K562 (cell line): ENCODE measurements around the gene CHERP. TPM values are rescaled to one million over a fixed set of nuclear protein-coding genes. Genes with fewer than 3 reads are reported as not detected.

Experiments used
- KDM4B ChIP-seq, 2 experiments: fragments of 450-650 bp in 1 of 2; sonication (generic) in 1 of 2; IDR thresholded peaks; 2 replicates each; pipeline ENCODE4 v1.6.1; 2016 to 2017; ENCODE audit warnings: borderline replicate concordance in 2 of 2, antibody characterized with exemption in 1 of 2, low read depth in 1 of 2, mild to moderate bottlenecking in 1 of 2
- ZNF407 ChIP-seq: fragments of 450-650 bp; IDR thresholded peaks from 2 replicates; pipeline ENCODE4 v1.6.1; 2016; ENCODE audit warnings: low read depth
- polyA plus RNA-seq, 8 experiments: library from polyadenylated mRNA; depleted of rRNA in 4 of 8; stranded (reverse) in 5 of 8; unstranded in 3 of 8; fragments of >200 nt; fragmentation: Nextera tagmentation in 2 of 8; fragmentation: Illumina TruSeq in 1 of 8; extraction: Ambion mirVana in 2 of 8; extraction: Trizol in 1 of 8; gene quantifications; 2 replicates each; pipeline versions ENCODE4 v1.2.1 to v1.2.3, GENCODE V29; 2011 to 2014; ENCODE audit warnings: inconsistent platforms in 1 of 8, missing spikeins in 1 of 8
- total RNA-seq, 7 experiments: library from RNA; depleted of rRNA in 6 of 7; stranded (reverse); fragments of >200 nt in 6 of 7; fragmentation: Illumina TruSeq in 2 of 7; extraction: Trizol in 2 of 7; gene quantifications; 2 replicates each; pipeline versions ENCODE4 v1.2.1 to v1.2.3, GENCODE V29; 2011 to 2021; ENCODE audit warnings: low replicate concordance in 1 of 7

CHERP gene
- total and polyA plus RNA-seq, 9 of the 15 experiments (the other 6 are each of a cell fraction or from before 2014, with no cell fraction given) = 0.60 to 85.1 (median 7.8) TPM

GRCh38 chr19:16495982-16496612 is 46.1 kb downstream of the CHERP start, which contains the start of the genes C19orf44 and CALR3 (continued):
- TF ChIP-seq ZNF407 (no peak), KDM4B (IDR thresholded peaks at IDR 0.05; ENCODE audit: borderline replicate concordance in 2 of 2, low read depth in 1 of 2) (peak in 1 of 2 experiments; percentile 54; a peak in 1 of 4 replicates)
